Fibroblast of gingiva (primary cell): ENCODE results near the gene LDHD.
A peak's percentile ranks its signal among the peaks of the same experiment; 100 is the strongest.
"Not testable (repeated sequence)": the region's sequence is repeated elsewhere in the genome, so short reads cannot be mapped to it uniquely, and the experiment has no call there.

Experiments
- DNase-seq: peaks from one replicate; pipeline ENCODE4 v3.0.0-alpha.2; 2011; ENCODE audit warnings: low read depth

Gene LDHD

GRCh38 chr16:75099738-75100602 lies 16.6 kb downstream of the LDHD start:
- DNase-seq: no peak

GRCh38 chr16:75099075-75099667 lies 17.4 kb downstream of the LDHD start:
- no peak for DNase-seq

GRCh38 chr16:75097941-75098901 lies 18.4 kb downstream of the LDHD start:
- no peak for DNase-seq

GRCh38 chr16:75097191-75097761 lies 19.3 kb downstream of the LDHD start:
- no peak for DNase-seq

- no peak for DNase-seq
Measured at GRCh38 chr16:75096656-75097055, 19.9 kb downstream of the LDHD start.

GRCh38 chr16:75095204-75095621 lies 21.4 kb downstream of the LDHD start:
- no peak for DNase-seq

GRCh38 chr16:75093598-75094540 lies 22.7 kb downstream of the LDHD start:
- DNase-seq: no peak

GRCh38 chr16:75092777-75093176 lies 23.8 kb downstream of the LDHD start:
- no peak for DNase-seq

- DNase-seq: not testable (repeated sequence)
Measured at GRCh38 chr16:75091619-75092018, 25.0 kb downstream of the LDHD start.

GRCh38 chr16:75090899-75091298 lies 25.7 kb downstream of the LDHD start:
- DNase-seq: not testable (repeated sequence)

GRCh38 chr16:75089486-75090202 lies 26.9 kb downstream of the LDHD start:
- DNase-seq: no peak

- DNase-seq: no peak
Measured at GRCh38 chr16:75088934-75089333, 27.6 kb downstream of the LDHD start.

GRCh38 chr16:75088216-75088615 lies 28.4 kb downstream of the LDHD start:
- no peak for DNase-seq

- peak; percentile 39 for DNase-seq
Measured at GRCh38 chr16:75087375-75087979, 29.1 kb downstream of the LDHD start.

- DNase-seq: no peak
Measured at GRCh38 chr16:75086688-75087374, 29.7 kb downstream of the LDHD start.

GRCh38 chr16:75086281-75086680 lies 30.3 kb downstream of the LDHD start:
- no peak for DNase-seq

- no peak for DNase-seq
Measured at GRCh38 chr16:75085556-75085955, 31.0 kb downstream of the LDHD start.

- DNase-seq: no peak
Measured at GRCh38 chr16:75083813-75084212, 32.8 kb downstream of the LDHD start.

GRCh38 chr16:75081179-75081859 lies 35.3 kb downstream of the LDHD start:
- no peak for DNase-seq
